ENCODE results near the gene NPR3. TPM values are rescaled to one million over a fixed set of nuclear protein-coding genes. Genes with fewer than 3 reads are reported as not detected.

NPR3 gene
- total RNA-seq: 44.6 TPM
- long read RNA-seq, full-length matches to known transcripts: 28 of 51 reads
- long read RNA-seq, partial matches to known transcripts: 0 of 51 reads
- long read RNA-seq, other reads (novel, unspliced or antisense): 23 of 51 reads

- intact Hi-C loops (cut with DNase I): loop anchor here (2.0 to 5.0 kb wide), 4 partner anchors 82 to 667 kb away; no protein-coding TSS in a partner anchor
Observed at GRCh38 chr5:32710550-32711361, at the start of gene NPR3. NPR3 (plus strand) TSS chr5:32711321; CDS start chr5:32711777, 456 bp downstream.

GRCh38 chr5:32664523-32664922, 46.6 kb upstream of the NPR3 start:
- intact Hi-C loops (cut with DNase I): no loop called here
- no peak for DNase-seq (ENCODE audit: low spot score)

More at GRCh38 chr5:32710550-32711361, at the start of gene NPR3:
- DNase-seq (ENCODE audit: low spot score): peak; percentile 70

GRCh38 chr5:32668552-32668951, 42.6 kb upstream of the NPR3 start:
- no peak for DNase-seq (ENCODE audit: low spot score)
- intact Hi-C loops (cut with DNase I): no loop called here

GRCh38 chr5:32673272-32673671, 37.8 kb upstream of the NPR3 start:
- intact Hi-C loops (cut with DNase I): no loop called here
- no peak for DNase-seq (ENCODE audit: low spot score)

GRCh38 chr5:32677023-32677422, 34.1 kb upstream of the NPR3 start:
- intact Hi-C loops (cut with DNase I): no loop called here

GRCh38 chr5:32678472-32678871, 32.6 kb upstream of the NPR3 start:
- DNase-seq (ENCODE audit: low spot score): no peak
- intact Hi-C loops (cut with DNase I): no loop called here

More at GRCh38 chr5:32677023-32677422, 34.1 kb upstream of the NPR3 start:
- no peak for DNase-seq (ENCODE audit: low spot score)

GRCh38 chr5:32679218-32679617, 31.9 kb upstream of the NPR3 start:
- no peak for DNase-seq (ENCODE audit: low spot score)
- intact Hi-C loops (cut with DNase I): no loop called here

GRCh38 chr5:32680183-32680582, 30.9 kb upstream of the NPR3 start:
- intact Hi-C loops (cut with DNase I): no loop called here
- no peak for DNase-seq (ENCODE audit: low spot score)

- DNase-seq (ENCODE audit: low spot score): no peak
Observed at GRCh38 chr5:32683125-32683524, 28.0 kb upstream of the NPR3 start.

GRCh38 chr5:32684260-32684659, 26.9 kb upstream of the NPR3 start:
- DNase-seq (ENCODE audit: low spot score): no peak
- intact Hi-C loops (cut with DNase I): no loop called here

More at GRCh38 chr5:32683125-32683524, 28.0 kb upstream of the NPR3 start:
- intact Hi-C loops (cut with DNase I): no loop called here

GRCh38 chr5:32686799-32687498, 24.2 kb upstream of the NPR3 start:
- intact Hi-C loops (cut with DNase I): no loop called here

GRCh38 chr5:32687499-32687831, 23.7 kb upstream of the NPR3 start:
- intact Hi-C loops (cut with DNase I): no loop called here
- no peak for DNase-seq (ENCODE audit: low spot score)

More at GRCh38 chr5:32686799-32687498, 24.2 kb upstream of the NPR3 start:
- no peak for DNase-seq (ENCODE audit: low spot score)

GRCh38 chr5:32690153-32690552, 21.0 kb upstream of the NPR3 start:
- DNase-seq (ENCODE audit: low spot score): no peak
- intact Hi-C loops (cut with DNase I): no loop called here

- no peak for DNase-seq (ENCODE audit: low spot score)
- intact Hi-C loops (cut with DNase I): no loop called here
Observed at GRCh38 chr5:32690666-32691065, 20.5 kb upstream of the NPR3 start.

GRCh38 chr5:32692036-32692746, 18.9 kb upstream of the NPR3 start:
- no peak for DNase-seq (ENCODE audit: low spot score)
- intact Hi-C loops (cut with DNase I): no loop called here

GRCh38 chr5:32703957-32704356, 7.2 kb upstream of the NPR3 start:
- intact Hi-C loops (cut with DNase I): no loop called here
- no peak for DNase-seq (ENCODE audit: low spot score)

- intact Hi-C loops (cut with DNase I): loop anchor here (5.0 kb wide), 2 partner anchors 210 to 715 kb away; no protein-coding TSS in a partner anchor
- DNase-seq (ENCODE audit: low spot score): no peak
Observed at GRCh38 chr5:32707418-32707997, 3.6 kb upstream of the NPR3 start.

GRCh38 chr5:32708949-32709348, 2.2 kb upstream of the NPR3 start:
- intact Hi-C loops (cut with DNase I): loop anchor here (5.0 kb wide), 2 partner anchors 208 to 713 kb away; no protein-coding TSS in a partner anchor
- peak; percentile 75 for DNase-seq (ENCODE audit: low spot score)

GRCh38 chr5:32709750-32710549, 1.2 kb upstream of the NPR3 start:
- no peak for DNase-seq (ENCODE audit: low spot score)
- intact Hi-C loops (cut with DNase I): loop anchor here (2.0 to 5.0 kb wide), 6 partner anchors 82 to 712 kb away; no protein-coding TSS in a partner anchor

Data from cardiac septum (tissue), 1 donor.